Fibroblast of mammary gland (primary cell): ENCODE results near the gene SMCHD1.
"Not testable (repeated sequence)": the region's sequence is repeated elsewhere in the genome, so short reads cannot be mapped to it uniquely, and the experiment has no call there.

Experiments used
- DNase-seq: peaks from one replicate; pipeline ENCODE4 v3.0.0-alpha.2; 2010; ENCODE audit warnings: low read depth
- H3K4me3 ChIP-seq: 2 replicates; pipeline ENCODE4 v1.5.1; 2011; ENCODE audit warnings: low read depth, mild to moderate bottlenecking, low read length, moderate library complexity; ENCODE audit not compliant: control insufficient read depth
- TF ChIP-seq, protein P1 (sequence below): conservative IDR thresholded peaks from 2 replicates; pipeline ENCODE4 v1.5.1; 2011; ENCODE audit warnings: low read depth, low read length, inconsistent platforms; ENCODE audit not compliant: control insufficient read depth, insufficient read depth

Gene SMCHD1

DNA sequence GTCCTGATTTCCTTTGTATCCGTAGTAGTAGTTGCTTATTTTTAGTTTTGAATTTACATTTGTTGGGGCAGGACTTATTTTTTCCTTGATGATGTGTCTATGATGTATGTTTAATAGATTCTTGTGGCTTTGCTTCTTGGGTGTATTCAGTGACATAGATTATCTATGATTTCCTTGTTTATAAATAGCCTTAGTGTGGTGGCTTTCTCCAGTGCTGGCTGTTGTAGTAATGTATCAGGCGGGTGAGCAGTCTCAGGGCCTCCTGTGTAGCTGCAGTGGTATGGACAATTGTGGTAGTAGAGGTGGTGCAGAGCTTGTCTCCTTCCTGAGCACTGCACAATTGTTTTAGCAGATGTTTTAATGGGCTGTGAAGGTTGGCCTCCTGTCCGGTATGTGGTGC is 60.5 kb downstream of the SMCHD1 start:
- DNase-seq, result peak; percentile 24
- TF ChIP-seq, protein P1, sequence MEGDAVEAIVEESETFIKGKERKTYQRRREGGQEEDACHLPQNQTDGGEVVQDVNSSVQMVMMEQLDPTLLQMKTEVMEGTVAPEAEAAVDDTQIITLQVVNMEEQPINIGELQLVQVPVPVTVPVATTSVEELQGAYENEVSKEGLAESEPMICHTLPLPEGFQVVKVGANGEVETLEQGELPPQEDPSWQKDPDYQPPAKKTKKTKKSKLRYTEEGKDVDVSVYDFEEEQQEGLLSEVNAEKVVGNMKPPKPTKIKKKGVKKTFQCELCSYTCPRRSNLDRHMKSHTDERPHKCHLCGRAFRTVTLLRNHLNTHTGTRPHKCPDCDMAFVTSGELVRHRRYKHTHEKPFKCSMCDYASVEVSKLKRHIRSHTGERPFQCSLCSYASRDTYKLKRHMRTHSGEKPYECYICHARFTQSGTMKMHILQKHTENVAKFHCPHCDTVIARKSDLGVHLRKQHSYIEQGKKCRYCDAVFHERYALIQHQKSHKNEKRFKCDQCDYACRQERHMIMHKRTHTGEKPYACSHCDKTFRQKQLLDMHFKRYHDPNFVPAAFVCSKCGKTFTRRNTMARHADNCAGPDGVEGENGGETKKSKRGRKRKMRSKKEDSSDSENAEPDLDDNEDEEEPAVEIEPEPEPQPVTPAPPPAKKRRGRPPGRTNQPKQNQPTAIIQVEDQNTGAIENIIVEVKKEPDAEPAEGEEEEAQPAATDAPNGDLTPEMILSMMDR, result no peak
- H3K4me3 ChIP-seq, result no peak overlapping the region

DNA sequence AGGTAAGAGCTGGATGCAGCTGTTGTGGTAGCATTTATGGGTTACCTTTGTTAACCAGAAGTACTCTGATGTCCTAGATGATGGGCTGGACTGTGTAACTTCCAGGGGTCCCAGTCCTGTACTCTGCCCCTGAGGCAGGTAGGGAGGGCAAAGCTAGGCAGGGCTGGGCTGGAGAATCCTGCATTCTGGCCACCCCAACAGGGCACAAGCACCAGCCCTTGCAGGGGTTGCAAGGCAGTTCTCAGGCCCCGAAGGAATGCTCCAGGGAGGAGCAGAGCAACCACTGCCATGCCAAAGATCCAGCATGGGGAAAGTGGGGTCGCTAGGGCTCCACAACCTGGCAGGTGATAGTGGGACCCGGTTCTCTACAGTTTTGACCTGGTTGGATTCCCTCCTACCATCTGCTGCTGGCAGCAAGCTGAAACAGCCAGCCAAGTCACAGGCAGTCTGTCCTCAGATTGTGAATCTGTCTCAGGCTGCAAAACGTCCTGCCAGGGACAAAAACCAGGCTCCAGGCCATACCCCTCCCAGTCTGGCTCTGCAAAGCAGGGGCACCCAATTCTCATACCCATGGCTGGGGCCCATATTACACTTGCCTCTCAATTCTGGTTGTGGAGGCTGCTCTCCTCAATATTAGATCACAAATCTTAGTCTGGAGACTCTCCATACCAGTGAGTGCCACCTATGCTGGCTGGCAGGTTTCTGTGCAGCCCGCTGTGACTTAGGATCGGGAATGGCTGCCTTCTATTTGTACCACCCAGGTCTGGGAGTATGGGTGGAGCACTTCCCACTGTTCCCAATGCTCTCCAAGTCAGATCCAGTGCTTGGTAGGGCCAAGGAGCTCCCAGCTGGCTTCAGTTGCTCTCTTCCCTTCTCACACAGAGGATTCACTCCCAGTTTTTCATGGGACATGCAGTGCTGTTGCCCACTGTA is 61.1 kb downstream of the SMCHD1 start:
- TF ChIP-seq, protein P1, result no peak
- H3K4me3 ChIP-seq, result no peak overlapping the region
- no peak for DNase-seq

DNA sequence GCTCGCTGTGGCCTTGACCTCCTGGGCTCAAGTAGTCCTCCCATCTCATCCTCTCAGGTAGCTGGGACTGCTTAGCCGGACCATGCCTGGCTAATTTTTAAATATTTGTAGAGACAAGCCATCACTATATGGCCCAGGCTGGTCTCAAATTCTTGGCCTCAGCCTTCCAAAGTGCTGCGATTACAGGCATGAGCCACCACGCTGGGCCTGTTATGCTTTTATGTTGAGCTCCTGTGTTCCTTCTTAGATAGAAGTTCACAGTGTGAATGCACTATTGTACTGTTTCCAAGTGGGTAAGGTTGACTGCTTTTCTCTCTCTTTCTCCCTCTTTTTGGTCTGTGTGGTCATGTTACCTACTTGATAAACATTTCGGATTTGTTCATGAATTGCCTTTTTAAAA is 61.9 kb downstream of the SMCHD1 start:
- no peak for DNase-seq
- H3K4me3 ChIP-seq, result no peak overlapping the region
- TF ChIP-seq, protein P1, result no peak

DNA sequence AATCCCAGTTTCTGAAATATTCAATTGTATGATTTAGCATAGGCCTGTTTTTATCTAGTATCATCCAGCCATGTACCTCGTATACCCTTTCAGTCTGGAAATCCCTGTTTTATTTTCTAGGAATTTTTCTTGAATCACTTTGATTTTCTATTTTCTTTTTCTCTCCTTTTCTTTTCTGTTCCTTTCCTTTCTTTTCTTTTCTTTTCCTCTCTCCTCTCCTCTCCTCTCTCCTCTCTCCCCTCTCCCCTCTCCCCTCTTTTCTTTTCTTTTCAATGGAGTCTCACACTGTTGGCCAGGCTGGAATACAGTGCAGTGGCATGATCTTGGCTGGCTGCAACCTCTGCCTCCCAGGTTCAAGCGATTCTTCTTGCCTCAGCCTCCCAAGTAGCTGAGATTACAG is 63.5 kb downstream of the SMCHD1 start:
- no peak for DNase-seq
- TF ChIP-seq, protein P1, result no peak
- H3K4me3 ChIP-seq, result no peak overlapping the region

DNA sequence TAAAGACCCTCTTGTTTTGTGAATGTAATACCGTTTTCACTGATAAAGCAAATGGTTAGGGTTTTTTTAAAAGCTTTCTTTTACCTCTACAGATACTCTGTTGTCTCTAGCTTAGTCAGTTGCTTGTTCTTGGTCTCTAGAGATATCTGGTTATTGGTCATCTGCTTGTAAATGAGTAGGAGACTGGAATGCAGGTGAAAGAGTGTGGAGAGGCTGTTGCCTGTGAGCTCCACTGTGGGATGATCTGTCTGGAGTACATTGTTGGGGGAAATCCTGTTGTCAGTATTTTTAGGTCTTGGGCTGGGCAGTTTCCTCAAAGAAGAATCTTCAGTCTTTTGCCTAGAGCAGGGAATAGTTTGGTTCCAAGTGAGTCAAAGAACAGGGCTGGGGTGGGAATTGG is 67.7 kb downstream of the SMCHD1 start:
- TF ChIP-seq, protein P1, result no peak

DNA sequence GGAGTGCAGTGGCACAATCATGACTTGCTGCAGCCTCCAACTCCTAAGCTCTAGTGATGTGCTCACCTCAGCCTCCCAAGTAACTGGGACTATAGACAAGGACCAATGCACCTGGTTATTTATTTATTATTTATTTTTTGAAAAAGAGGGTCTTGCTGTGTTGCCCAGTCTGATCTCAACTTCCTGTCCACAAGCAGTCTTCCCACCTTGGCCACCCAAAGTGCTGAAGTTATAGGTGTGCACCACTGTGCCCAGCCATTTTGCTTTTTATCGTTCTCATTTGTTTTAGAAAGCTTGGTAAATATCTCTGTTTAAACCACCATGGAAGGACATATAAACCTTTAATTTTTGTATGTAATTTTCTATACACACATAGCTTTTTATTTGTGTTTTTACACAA is 74.2 kb downstream of the SMCHD1 start:
- TF ChIP-seq, protein P1, result no peak
- no peak for DNase-seq

More for the DNA sequence above, 67.7 kb downstream of the SMCHD1 start:
- no peak overlapping the region for H3K4me3 ChIP-seq
- peak; percentile 60 for DNase-seq

DNA sequence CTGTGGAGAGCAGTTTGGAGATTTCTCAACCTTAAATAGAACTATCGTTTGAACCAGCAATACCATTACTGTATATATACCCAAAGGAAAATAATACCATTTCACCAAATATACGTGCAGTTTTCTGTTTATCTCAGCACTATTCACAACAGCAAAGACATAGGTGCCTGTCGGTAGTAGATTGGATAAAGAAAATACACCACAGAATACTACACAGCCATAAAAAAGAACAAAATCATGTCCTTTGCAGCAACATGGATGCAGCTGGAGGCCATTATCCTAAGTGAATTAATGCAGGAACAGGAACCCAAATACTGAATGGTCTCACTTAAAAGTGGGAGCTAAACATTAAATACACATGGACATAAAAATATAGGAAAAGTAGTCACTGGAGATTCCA is 81.3 kb downstream of the SMCHD1 start:
- H3K4me3 ChIP-seq, result no peak overlapping the region
- DNase-seq, result no peak
- TF ChIP-seq, protein P1, result no peak

More for the DNA sequence above, 74.2 kb downstream of the SMCHD1 start:
- no peak overlapping the region for H3K4me3 ChIP-seq

DNA sequence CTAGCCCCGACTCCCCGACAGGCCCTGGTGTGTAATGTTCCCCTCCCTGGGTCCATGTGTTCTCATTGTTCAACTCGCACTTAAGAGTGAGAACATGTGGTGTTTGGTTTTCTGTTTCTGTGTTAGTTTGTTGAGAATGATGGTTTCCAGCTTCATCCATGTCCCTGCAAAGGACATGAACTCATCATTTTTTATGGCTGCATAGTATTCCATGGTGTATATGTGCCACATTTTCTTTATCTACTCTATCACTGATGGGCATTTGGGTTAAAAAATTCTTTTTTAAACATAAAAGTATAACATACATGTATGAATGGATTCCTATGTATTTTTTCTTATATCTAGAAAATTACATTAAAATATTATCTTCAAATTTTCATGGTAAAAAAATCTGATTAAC is 84.6 kb downstream of the SMCHD1 start:
- DNase-seq, H3K4me3 ChIP-seq: not testable (repeated sequence)
